Panc1 (cell line): ENCODE data around the gene PTGFR. TPM values are rescaled to one million over a fixed set of nuclear protein-coding genes. Genes with fewer than 3 reads are reported as not detected.

Source experiments
- ATAC-seq: fragments of 200-7000 bp; cut with Tn5 transposase; 2 replicates; pipeline ENCODE4 v1.9.1; 2020; ENCODE audit warnings: mild to moderate bottlenecking, moderate library complexity
- BruUV-seq: library from RNA; stranded (reverse); fragments of 400-500 nt; replicated peaks from 2 replicates; lab custom pipeline; 2021; lab: Mats Ljungman, UMichigan
- CTCF ChIA-PET: fragments of 300-600 bp; sonication (Branson Sonifier 250); formaldehyde crosslinking; loops from one replicate; lab custom pipeline; 2022; ENCODE audit warnings: antibody characterized with exemption; lab: Charles Lee
- POLR2A ChIA-PET: fragments of 300-600 bp; sonication (Branson Sonifier 250); formaldehyde crosslinking; loops from one replicate; lab custom pipeline; 2022; ENCODE audit warnings: antibody characterized with exemption; lab: Charles Lee
- DNase-seq: peaks from one replicate; pipeline ENCODE4 v3.0.0-alpha.2; 2010; ENCODE audit warnings: low read depth, low spot score
- H3K27ac ChIP-seq: 2 replicates; pipeline ENCODE4 v1.5.1; 2011; ENCODE audit warnings: mild to moderate bottlenecking, low read length, inconsistent platforms
- H3K27me3 ChIP-seq: fragments of 200-500 bp; sonication (Bioruptor generic); 2 replicates; pipeline ENCODE4 v1.6.0; 2014; ENCODE audit warnings: low read length, inconsistent platforms; ENCODE audit not compliant: control insufficient read depth, insufficient read depth
- H3K36me3 ChIP-seq: fragments of 200-500 bp; sonication (Bioruptor generic); 2 replicates; pipeline ENCODE4 v1.5.1; 2014; ENCODE audit warnings: inconsistent platforms, mild to moderate bottlenecking, low read length, moderate library complexity; ENCODE audit not compliant: control insufficient read depth, insufficient read depth
- H3K4me1 ChIP-seq: 2 replicates; pipeline ENCODE4 v1.5.1; 2011; ENCODE audit warnings: inconsistent platforms, mild to moderate bottlenecking, low read length, moderate library complexity; ENCODE audit not compliant: control insufficient read depth, insufficient read depth
- H3K4me3 ChIP-seq, 2 experiments: 2 replicates each; pipeline ENCODE4 v1.5.1; 2011 to 2012; ENCODE audit warnings: low read depth in 2 of 2, low read length in 2 of 2, mild to moderate bottlenecking in 2 of 2, inconsistent platforms in 1 of 2, moderate library complexity in 1 of 2
- H3K9me3 ChIP-seq: fragments of 200-500 bp; sonication (Bioruptor generic); 2 replicates; pipeline ENCODE4 v1.5.1; 2014; ENCODE audit warnings: low read depth, mild to moderate bottlenecking, inconsistent platforms, low read length, moderate library complexity; ENCODE audit not compliant: control insufficient read depth, insufficient read depth
- CTCF ChIP-seq: fragments of 450-650 bp; IDR thresholded peaks from 2 replicates; pipeline ENCODE4 v1.5.1; 2017; ENCODE audit warnings: mild to moderate bottlenecking
- POLR2AphosphoS5 ChIP-seq: IDR thresholded peaks from 2 replicates; pipeline ENCODE4 v1.6.1; 2012; ENCODE audit warnings: mild to moderate bottlenecking, low read depth, low read length, moderate library complexity
- REST ChIP-seq, 2 experiments: IDR thresholded peaks; 2 replicates each; pipeline ENCODE4 v1.6.1; 2011 to 2012; ENCODE audit warnings: low read depth in 2 of 2, control low read depth in 1 of 2, low read length in 1 of 2, mild to moderate bottlenecking in 1 of 2, moderate library complexity in 1 of 2; ENCODE audit not compliant: insufficient read depth in 1 of 2
- SIN3A ChIP-seq: IDR thresholded peaks from 2 replicates; pipeline ENCODE4 v1.6.1; 2012; ENCODE audit warnings: low read depth, mild to moderate bottlenecking, low read length, moderate library complexity, borderline replicate concordance; ENCODE audit not compliant: insufficient read depth
- TCF7L2 ChIP-seq: IDR thresholded peaks from 2 replicates; pipeline ENCODE4 v1.6.1; 2011; ENCODE audit warnings: mild to moderate bottlenecking, low read depth, low read length, inconsistent platforms
- in situ Hi-C: cut with HindIII; loops from 2 replicates; pipeline ENCODE4 v1.10.0; 2016; ENCODE audit warnings: low sequenced_read_pairs, low pct_unique_long_range_greater_than_20kb
- intact Hi-C: fragments of 100-400 bp; cut with micrococcal nuclease; formaldehyde crosslinking; loops from one replicate; pipeline ENCODE4 v1.10.0; 2022; ENCODE audit not compliant: unreplicated experiment
- total RNA-seq: library from RNA; stranded (reverse); gene quantifications from one replicate; pipeline ENCODE4 v1.2.1, GENCODE V29; 2021; ENCODE audit not compliant: unreplicated experiment

PTGFR gene
- total RNA-seq, 1 experiment from 2014 or later, result not detected

GRCh38 chr1:78472851-78473496 lies 17.8 kb upstream of the PTGFR start:
- in situ Hi-C loops, result no loop called here
- Histone ChIP-seq H3K27me3 (no peaks in the 10 kb centered on the region), H3K27ac (no peak overlapping the region)

DNA sequence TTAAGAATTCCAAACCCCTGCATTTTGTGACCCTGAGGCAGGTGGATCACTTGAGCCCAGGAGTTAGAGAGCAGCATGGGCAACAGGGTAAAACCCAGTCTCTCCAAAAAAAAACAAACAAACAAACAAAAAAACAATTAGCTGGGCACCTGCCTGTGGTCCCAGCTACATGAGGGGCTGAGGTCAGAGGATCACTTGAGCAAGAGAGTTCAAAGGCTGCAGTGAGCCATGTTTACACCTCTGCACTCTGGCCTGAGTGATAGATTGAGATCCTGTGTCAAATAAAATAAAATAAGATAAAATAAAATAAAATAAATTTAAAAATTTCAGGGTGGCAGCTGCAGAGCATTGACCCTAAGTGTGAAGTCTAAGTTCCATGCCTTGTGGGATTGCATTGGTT lies 16.7 kb upstream of the PTGFR start:
- Histone ChIP-seq H3K4me1 (no peaks in the 10 kb centered on the region), H3K9me3 (no peaks in the 10 kb centered on the region), H3K4me3 (no peak overlapping the region), H3K27ac (no peak overlapping the region), H3K36me3 (no peaks in the 10 kb centered on the region), H3K27me3 (no peaks in the 10 kb centered on the region)
- DNase-seq (no peak), ATAC-seq (no peak)
- POLR2A ChIA-PET, result interaction anchor here (0.6 kb wide), 1 partner anchor 31 kb away, joined by 3 read pairs; no protein-coding TSS in a partner anchor
- intact Hi-C loops, result no loop called here
- BruUV-seq, result no TSS peak
- TF ChIP-seq CTCF (no peak), REST (IDR thresholded peaks at IDR 0.05; ENCODE audit: insufficient read depth in 1 of 2, low read depth in 2 of 2, low read length in 1 of 2) (no peak), TCF7L2 (no peak), POLR2AphosphoS5 (no peak), SIN3A (no peak)
- in situ Hi-C loops, result no loop called here
- CTCF ChIA-PET, result no interaction called here

More at GRCh38 chr1:78472851-78473496, 17.8 kb upstream of the PTGFR start:
- no peak overlapping the region for H3K4me3 ChIP-seq
- TF ChIP-seq REST (IDR thresholded peaks at IDR 0.05; ENCODE audit: insufficient read depth in 1 of 2, low read depth in 2 of 2, low read length in 1 of 2), result no peak
- no peak for TF ChIP-seq POLR2AphosphoS5
- no peak for TF ChIP-seq TCF7L2
- no peak for TF ChIP-seq SIN3A
- no peak for TF ChIP-seq CTCF
- POLR2A ChIA-PET, result no interaction called here
- BruUV-seq, result no TSS peak
- ATAC-seq (no peak), DNase-seq (no peak)
- no peaks in the 10 kb centered on the region for H3K36me3 ChIP-seq
- CTCF ChIA-PET, result no interaction called here
- H3K4me1 ChIP-seq, result no peaks in the 10 kb centered on the region
- intact Hi-C loops, result no loop called here
- no peaks in the 10 kb centered on the region for H3K9me3 ChIP-seq
